Measurements from ENCODE around the gene ARMC10.

DNA sequence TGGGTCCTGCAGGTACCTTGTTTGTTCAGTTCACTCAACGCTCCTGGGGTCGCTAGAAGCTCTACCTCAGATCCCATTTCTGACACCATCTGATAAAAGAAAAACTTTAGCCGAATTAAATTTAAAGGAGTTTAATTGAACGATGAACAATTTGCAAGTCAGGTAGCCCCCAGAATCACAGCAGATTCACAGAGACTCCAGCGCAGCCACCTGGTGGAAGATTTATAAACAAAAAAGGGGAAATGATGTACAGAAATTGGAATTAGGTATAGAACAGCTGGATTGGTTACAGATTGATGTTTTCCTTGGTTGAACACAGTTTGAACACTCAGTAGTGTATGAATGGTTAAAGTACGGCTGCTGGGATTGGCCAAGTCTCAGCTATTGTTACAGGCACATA is 23.4 kb upstream of the ARMC10 start:
- TF ChIP-seq CTCF (conservative IDR thresholded peaks at IDR 0.05; ENCODE audit: low read depth in 2 of 2) = 0 out of 4 replicates have a peak, but pooled peaks of 1 of the 2 experiments have one; percentile 5
- no peak for TF ChIP-seq EZH2phosphoT487 (IDR thresholded peaks at IDR 0.05; ENCODE audit: unreplicated experiment)
- TF ChIP-seq EZH2 (IDR thresholded peaks at IDR 0.05; ENCODE audit: low read depth, unreplicated experiment) = no peak
- no peak for TF ChIP-seq CREB1 (CRISPR knock-in tag; IDR thresholded peaks at IDR 0.05; ENCODE audit: low read depth)
- TF ChIP-seq POLR2AphosphoS5 (IDR thresholded peaks at IDR 0.05; ENCODE audit: low read depth) = no peak
- no peak for TF ChIP-seq REST (IDR thresholded peaks at IDR 0.05; ENCODE audit: unreplicated experiment)
- no peak for TF ChIP-seq NANOG (IDR thresholded peaks at IDR 0.05; ENCODE audit: borderline replicate concordance)
- TF ChIP-seq JUNB (IDR thresholded peaks at IDR 0.05; ENCODE audit: unreplicated experiment) = no peak
- no peak for TF ChIP-seq STAT1 (IDR thresholded peaks at IDR 0.05; ENCODE audit: unreplicated experiment)
- TF ChIP-seq, protein P1, sequence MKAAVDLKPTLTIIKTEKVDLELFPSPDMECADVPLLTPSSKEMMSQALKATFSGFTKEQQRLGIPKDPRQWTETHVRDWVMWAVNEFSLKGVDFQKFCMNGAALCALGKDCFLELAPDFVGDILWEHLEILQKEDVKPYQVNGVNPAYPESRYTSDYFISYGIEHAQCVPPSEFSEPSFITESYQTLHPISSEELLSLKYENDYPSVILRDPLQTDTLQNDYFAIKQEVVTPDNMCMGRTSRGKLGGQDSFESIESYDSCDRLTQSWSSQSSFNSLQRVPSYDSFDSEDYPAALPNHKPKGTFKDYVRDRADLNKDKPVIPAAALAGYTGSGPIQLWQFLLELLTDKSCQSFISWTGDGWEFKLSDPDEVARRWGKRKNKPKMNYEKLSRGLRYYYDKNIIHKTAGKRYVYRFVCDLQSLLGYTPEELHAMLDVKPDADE (IDR thresholded peaks at IDR 0.05) = no peak
